H54 (cell line): ENCODE results near the gene VWC2.

ENCODE experiments used
- DNase-seq: peaks from one replicate; pipeline ENCODE4 v3.0.0; 2011; ENCODE audit warnings: low spot score, mixed read lengths; ENCODE audit not compliant: insufficient read length
- FAIRE-seq: peaks from 3 replicates; lab custom pipeline; 2011; peaks lifted over from hg19 to GRCh38; lab: Jason Lieb, UNC
- POLR2A ChIP-seq: IDR thresholded peaks from 2 replicates; pipeline ENCODE4 v1.6.1; 2011; ENCODE audit warnings: low read depth, mild to moderate bottlenecking, low read length

Gene VWC2

DNA sequence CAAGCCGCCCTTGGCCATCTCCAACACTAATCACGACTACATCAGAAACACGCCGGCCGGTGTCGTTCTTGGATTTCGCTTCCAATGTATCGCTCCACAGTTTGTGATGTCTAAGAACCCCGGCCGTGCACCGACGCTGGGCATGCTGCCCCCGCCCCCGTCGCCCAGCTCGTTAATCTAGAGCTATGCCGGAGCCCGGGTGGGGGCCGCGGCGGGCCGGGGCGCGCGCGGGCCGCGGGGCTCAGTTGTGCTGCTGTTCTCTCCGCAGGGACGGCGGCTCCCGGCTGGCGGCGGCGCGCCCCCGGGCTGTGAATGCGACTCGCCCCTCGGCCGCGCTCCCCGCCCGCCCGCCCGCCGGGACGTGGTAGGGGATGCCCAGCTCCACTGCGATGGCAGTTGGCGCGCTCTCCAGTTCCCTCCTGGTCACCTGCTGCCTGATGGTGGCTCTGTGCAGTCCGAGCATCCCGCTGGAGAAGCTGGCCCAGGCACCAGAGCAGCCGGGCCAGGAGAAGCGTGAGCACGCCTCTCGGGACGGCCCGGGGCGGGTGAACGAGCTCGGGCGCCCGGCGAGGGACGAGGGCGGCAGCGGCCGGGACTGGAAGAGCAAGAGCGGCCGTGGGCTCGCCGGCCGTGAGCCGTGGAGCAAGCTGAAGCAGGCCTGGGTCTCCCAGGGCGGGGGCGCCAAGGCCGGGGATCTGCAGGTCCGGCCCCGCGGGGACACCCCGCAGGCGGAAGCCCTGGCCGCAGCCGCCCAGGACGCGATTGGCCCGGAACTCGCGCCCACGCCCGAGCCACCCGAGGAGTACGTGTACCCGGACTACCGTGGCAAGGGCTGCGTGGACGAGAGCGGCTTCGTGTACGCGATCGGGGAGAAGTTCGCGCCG lies 1.9 kb downstream of the VWC2 start:
- DNase-seq (no peak), FAIRE-seq (no peak)
- TF ChIP-seq POLR2A, result no peak

DNA sequence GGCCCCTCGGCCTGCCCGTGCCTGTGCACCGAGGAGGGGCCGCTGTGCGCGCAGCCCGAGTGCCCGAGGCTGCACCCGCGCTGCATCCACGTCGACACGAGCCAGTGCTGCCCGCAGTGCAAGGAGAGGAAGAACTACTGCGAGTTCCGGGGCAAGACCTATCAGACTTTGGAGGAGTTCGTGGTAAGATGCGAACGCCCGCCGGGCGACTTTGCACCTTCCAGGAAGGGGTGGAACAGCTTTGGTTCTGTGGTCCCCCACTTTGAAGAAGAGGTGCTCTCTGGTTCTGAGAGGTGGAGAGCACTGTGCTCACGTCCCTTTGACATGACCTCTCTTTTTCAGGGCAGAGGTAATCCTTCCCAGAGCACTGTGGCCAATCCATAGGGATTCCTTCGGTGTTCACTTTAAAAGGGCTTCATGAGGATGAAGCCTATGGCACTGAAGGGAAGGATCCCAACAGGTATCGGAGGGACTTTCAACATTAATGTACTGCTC lies 2.6 kb downstream of the VWC2 start:
- no peak for TF ChIP-seq POLR2A
- DNase-seq (no peak), FAIRE-seq (no peak)

DNA sequence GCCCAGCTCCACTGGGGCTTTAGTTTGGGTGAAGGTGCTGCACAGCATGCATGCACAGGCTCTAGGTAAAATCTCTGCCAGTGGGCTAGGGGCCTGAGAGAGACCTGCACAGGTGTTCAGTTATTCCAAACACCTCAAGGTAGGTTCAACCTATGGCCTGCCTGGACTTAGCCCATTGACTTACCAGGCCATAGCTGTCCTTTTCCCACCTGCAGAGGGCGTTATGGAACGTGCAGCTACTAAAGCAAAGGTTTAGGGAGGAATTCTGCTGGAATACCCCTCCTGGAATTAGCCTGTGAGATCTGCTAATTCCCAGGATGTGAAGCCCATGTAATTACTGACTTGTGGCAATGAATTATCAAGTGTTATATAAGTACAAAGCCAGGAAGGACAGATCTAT lies 3.6 kb downstream of the VWC2 start:
- TF ChIP-seq POLR2A, result no peak
- DNase-seq (no peak), FAIRE-seq (no peak)

DNA sequence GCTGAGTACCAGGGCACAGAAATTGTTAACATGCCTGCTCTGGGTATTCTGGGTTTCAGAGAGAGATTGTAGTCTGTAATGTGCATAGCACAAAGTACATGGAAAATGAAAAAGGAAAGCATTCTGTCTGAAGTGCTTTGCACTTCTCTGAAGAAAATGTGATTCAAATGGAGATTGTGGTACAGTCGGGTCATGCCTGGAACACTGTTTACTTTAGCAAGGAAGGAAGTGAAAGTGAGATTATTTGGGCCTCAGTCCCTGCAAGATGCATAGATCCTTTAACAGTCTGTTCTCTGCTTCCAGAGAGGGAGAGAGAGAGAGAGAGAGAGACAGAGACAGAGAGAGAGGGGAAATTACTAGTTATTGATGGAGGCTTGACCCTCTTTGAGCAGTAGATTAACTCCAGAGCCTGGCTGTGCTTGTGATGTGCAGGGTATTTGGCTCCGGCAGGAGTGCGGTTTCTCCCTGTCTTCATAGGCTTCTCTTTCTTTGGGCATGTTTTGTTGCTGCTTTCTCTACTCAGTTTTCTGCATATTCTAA lies 5.4 kb downstream of the VWC2 start:
- FAIRE-seq (no peak), DNase-seq (no peak)
- no peak for TF ChIP-seq POLR2A

DNA sequence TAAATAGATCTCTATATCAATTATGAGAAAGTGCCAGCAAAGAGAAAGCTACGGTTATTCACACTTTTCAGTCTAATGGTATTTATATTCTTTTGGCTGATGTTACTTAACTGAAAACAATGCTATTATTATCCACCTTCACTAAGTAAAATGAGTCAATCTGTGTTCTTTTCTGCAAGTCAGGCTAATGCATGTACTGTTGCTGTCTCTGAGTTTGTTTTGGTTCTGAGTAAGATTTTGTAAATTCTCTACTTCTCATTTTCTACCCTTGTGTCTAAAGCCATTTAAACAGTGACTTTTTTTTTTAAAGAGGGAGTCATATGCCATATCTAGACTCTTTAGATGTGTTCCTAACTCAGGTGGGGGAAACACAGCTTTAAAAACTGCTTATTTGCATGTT lies 7.5 kb downstream of the VWC2 start:
- DNase-seq (no peak), FAIRE-seq (no peak)
- no peak for TF ChIP-seq POLR2A

DNA sequence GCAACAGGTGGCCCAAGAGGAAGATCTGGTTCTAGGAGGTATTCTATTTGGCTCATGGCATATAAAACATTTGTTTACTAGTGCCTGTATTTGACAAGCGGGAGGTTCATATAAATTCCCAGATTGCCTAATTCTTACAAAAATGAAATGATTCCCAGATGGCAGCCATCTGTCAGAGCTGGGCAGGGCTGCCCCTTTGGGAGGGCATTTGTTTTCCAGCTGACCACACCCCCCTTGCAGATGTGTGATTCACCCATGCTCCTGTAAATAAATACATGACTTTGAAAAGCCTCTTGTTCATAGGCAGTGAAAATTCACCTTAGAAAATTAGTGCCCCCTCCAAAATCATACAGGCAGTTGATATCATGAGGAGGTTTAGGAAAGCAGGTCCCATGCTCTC lies 8.6 kb downstream of the VWC2 start:
- no peak for FAIRE-seq
- TF ChIP-seq POLR2A, result no peak
- no peak for DNase-seq

DNA sequence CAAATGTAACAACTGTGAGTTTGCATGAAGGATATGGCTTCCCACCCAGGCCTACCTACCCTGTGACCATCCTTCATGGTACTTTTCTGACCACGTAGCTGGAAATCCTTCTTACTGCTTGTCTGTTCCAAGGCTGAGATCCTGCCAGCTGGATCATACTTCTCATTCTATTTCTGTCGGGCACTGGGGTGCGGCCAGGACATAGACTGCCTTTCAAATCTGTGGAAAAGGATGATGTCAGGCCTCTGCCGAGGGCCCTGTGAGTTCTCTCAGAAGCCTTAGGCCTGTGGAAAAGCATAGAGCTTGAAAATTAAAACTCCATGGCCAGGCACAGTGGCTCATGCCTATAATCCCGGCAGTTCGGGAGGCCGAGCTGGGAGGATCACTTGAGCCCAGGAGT lies 10.0 kb downstream of the VWC2 start:
- no peak for FAIRE-seq
- no peak for TF ChIP-seq POLR2A
- DNase-seq, result no peak

DNA sequence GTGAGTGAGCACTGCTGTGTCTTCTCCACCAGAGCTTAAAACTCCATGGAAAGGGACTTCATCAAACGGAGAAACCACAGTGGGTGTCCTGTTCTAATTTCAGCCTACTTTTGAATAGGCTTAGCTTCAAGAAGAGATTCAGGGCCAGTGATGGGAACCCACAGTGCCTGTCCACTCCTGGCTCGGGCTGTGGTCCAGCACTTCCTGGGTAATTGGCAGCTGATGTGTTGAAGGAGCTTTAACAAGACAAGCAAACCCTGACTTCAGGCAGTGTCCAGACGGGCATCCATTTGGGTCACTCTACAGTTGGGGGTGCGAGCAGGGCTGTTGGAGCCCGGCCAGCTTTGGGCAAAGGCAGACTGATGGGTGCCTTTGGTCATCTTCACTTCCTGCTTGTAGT lies 14.5 kb downstream of the VWC2 start:
- no peak for FAIRE-seq
- no peak for DNase-seq
- no peak for TF ChIP-seq POLR2A

DNA sequence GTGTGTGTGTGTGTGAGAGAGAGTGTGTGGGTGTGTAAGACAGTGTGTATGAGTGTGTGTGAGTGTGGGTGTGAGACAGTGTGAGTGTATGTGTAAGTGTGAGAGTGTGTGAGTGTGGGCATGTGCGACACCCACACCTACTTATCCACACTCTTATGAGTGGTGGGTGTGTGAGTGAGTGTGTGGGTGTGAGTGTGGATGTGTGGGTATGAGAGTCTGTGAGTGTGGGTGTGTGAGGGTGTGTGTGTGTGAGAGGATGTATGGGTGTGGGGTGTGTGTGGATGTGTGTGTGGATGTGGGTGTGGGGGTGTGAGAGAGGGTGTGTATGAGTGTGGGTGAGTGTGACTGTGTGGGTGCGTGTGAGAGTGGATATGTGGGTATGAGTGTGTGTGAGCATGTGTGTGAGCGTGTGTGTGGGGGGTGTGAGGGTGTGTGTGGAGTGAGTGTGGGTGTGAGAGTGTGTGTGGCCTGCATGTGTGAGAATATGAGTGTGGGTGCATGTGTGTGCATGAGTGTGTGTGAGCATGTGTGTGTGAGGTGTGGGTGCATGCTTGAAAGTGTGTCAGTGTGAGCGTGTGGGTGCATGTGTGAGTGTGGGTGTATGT lies 15.1 kb downstream of the VWC2 start:
- no peak for TF ChIP-seq POLR2A
- DNase-seq, result no peak
- FAIRE-seq, result no peak

DNA sequence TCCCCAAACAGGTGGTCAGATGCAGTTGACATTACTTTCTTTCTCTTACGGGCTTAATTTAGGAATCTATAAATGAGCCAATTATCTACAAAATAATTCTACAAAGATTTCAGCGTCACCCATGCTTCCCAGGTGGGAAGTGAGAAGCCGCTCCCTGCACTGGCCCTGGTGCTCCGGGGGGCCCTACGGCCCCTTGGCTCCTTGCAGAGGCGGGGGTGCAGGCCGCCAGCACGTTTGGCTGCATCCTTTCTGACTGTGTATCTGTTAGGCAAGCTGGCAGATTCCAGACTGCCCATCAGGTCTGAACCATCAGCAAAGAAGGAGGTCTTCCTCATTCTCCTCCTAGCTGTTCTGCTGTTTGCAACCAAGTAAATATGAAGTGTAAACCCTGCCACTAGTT lies 16.3 kb downstream of the VWC2 start:
- no peak for TF ChIP-seq POLR2A
- DNase-seq (no peak), FAIRE-seq (no peak)

DNA sequence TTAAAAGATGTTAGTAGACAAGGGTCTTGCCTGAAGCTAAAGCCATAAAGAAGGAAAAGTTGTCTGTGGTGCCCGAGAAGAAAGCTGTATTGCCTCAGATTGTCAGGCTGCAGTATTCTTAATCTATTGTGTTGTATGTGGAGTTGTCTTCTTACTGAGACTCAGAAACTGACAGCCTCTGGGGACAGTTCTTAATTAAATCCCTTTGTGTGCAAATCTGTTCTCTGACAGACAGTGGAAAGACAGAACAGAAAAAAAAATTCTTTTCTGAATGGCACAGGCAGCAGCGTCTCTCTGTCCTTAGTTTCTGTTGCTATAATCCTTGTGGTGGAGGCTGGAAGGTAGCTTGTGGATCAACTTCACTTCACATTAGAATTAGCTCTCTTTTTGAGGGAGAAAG lies 16.8 kb downstream of the VWC2 start:
- no peak for TF ChIP-seq POLR2A
- DNase-seq (no peak), FAIRE-seq (no peak)

DNA sequence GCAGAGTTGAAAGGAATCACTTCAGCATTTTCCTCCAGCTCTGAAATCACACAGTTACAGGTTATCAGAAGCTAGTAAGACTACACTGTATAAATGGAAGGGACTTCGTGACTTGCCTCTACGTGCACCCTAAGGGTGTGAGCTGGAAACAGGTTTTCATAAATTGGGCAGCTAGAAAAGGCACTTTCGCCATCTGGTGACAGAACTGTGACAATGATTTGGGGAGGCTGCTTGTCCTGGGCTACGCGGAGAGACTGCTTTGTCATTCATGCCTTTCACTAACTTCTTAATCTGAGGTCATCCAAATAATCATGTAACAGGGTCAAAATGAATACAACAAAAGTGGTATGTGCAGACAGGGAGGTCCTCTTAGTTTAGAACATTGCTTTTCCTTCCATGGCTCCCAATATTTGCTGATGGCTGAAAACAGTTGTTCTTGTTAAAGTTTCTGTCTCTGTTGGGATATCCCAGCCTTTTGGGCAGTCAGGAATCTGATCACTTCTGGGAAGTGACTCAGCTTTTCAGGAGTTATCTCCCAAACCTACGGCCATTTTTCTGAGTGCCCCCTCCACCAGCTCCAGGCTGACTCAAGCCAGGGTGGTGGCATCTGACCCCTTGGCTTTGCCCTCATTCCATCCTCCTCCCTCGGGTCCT lies 17.8 kb downstream of the VWC2 start:
- DNase-seq (no peak), FAIRE-seq (no peak)
- no peak for TF ChIP-seq POLR2A

DNA sequence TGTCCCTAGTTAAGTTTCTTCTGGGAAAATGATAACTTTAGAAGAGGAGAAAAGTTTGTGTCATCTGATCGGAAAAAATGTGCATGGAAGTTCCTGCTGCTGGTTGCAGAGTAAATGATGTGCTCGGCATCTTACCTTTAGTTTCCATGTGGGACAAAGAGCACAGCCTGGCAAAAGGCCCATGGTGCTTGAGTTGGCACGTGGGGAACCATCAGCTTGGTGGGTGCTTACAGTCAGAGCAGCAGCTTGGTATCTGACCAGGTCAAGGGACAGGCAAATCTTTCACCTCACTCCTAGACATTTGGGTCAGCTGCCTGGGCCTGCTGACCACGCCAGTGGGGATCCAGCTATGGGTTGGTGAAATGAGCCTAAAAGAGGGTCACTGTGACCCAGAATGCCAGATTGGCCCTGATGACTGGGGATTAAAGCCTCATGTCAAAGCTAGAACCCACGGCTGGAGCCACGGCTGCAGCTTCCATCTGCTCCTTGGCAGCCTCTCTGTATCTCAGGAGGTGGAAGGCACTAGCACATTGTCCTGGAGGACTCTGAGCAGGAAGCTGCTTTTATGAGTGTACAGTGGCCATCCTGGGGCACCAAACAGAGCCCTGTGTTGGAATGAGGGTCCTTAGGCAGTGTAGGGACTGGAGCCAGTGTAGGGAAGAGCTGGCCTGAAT lies 24.7 kb downstream of the VWC2 start:
- DNase-seq (no peak), FAIRE-seq (no peak)
- TF ChIP-seq POLR2A, result no peak
